ENCODE data around the gene VASH1.

GRCh38 chr14:76727901-76728300 lies 33.4 kb upstream of the VASH1 start:
- TF ChIP-seq FOSL2 (CRISPR knock-in tag; IDR thresholded peaks at IDR 0.05) (no peak), ZNF609 (CRISPR knock-in tag; IDR thresholded peaks at IDR 0.05; ENCODE audit: borderline replicate concordance) (no peak), ERF (CRISPR knock-in tag; IDR thresholded peaks at IDR 0.05) (no peak), SRF (IDR thresholded peaks at IDR 0.05; ENCODE audit: low read depth, low read length) (no peak), MATR3 (CRISPR knock-in tag; IDR thresholded peaks at IDR 0.05) (no peak), JUN (CRISPR knock-in tag; IDR thresholded peaks at IDR 0.05) (no peak)
